Lung (tissue), 12 donors: ENCODE results near the gene BTBD16. TPM values are rescaled to one million over a fixed set of nuclear protein-coding genes. Genes with fewer than 3 reads are reported as not detected.

ENCODE experiments used
- ATAC-seq: fragments of 200-7000 bp; cut with Tn5 transposase; one replicate; pipeline ENCODE4 v1.9.1; 2020; ENCODE audit warnings: moderate number of reproducible peaks; ENCODE audit not compliant: insufficient read depth, low FRiP score
- DNase-seq, 3 donors: peaks; one replicate each; pipeline ENCODE4 v3.0.0-alpha.2; 2013 to 2017
- H3K27ac ChIP-seq, 2 donors: one replicate each; pipeline ENCODE4 v1.5.1; 2013; ENCODE audit warnings: mild to moderate bottlenecking in 2 of 2, moderate library complexity in 2 of 2, control low read depth in 1 of 2, inconsistent platforms in 1 of 2, low read depth in 1 of 2, low read length in 1 of 2
- H3K27me3 ChIP-seq, 3 donors: one replicate each; pipeline ENCODE4 v1.5.1; 2013; ENCODE audit warnings: low read length in 2 of 3; ENCODE audit not compliant: control insufficient read depth in 3 of 3, insufficient read depth in 3 of 3
- H3K36me3 ChIP-seq, 4 donors: one replicate each; pipeline ENCODE4 v1.5.1; 2013; ENCODE audit warnings: low read length in 4 of 4, mild to moderate bottlenecking in 1 of 4, moderate library complexity in 1 of 4; ENCODE audit not compliant: control insufficient read depth in 4 of 4, insufficient read depth in 4 of 4
- H3K4me1 ChIP-seq, 5 donors: one replicate each; pipeline ENCODE4 v1.5.1; 2013; ENCODE audit warnings: low read length in 5 of 5, mild to moderate bottlenecking in 2 of 5, moderate library complexity in 1 of 5; ENCODE audit not compliant: control insufficient read depth in 5 of 5, insufficient read depth in 5 of 5
- H3K4me3 ChIP-seq: one replicate; pipeline ENCODE4 v1.5.1; 2013; ENCODE audit warnings: mild to moderate bottlenecking, control low read depth, moderate library complexity
- H3K9ac ChIP-seq, 2 donors: one replicate each; pipeline ENCODE4 v1.5.1; 2013; ENCODE audit warnings: low read length in 2 of 2, control low read depth in 1 of 2; ENCODE audit not compliant: insufficient read depth in 1 of 2
- H3K9me3 ChIP-seq, 4 donors: one replicate each; pipeline ENCODE4 v1.5.1; 2013; ENCODE audit warnings: low read length in 3 of 4, mild to moderate bottlenecking in 1 of 4, moderate library complexity in 1 of 4; ENCODE audit not compliant: control insufficient read depth in 4 of 4, insufficient read depth in 3 of 4
- WGBS, 2 donors: extraction: QIAGEN DNeasy Blood & Tissue Kit; methylation state at CpG; one replicate each; pipeline ENCODE4 v1.1.7; 2013; 5-methylcytosine and 5-hydroxymethylcytosine counted together
- polyA plus RNA-seq, 2 donors: library from polyadenylated mRNA; stranded (reverse); fragments of 200-250 nt; gene quantifications; one replicate each; pipeline ENCODE4 v1.2.1, GENCODE V29; 2013
- total RNA-seq, 2 donors: library from RNA; depleted of rRNA in 1 of 2; stranded (reverse); fragments of >200 nt in 1 of 2; gene quantifications; one replicate each; pipeline ENCODE4 v1.2.1, GENCODE V29; 2014 to 2021
- TF ChIP-seq, protein P1 (sequence below): IDR thresholded peaks from 2 replicates; pipeline ENCODE4 v1.5.1; 2012; ENCODE audit warnings: mild to moderate bottlenecking; ENCODE audit errors: control extremely low read depth, extremely low read depth
- donor health status: control.
- donor health status: control.
- donor health status: Bipolar disorder and iron deficiency.
- donor health status: healthy.
- donor health status: DM: yes; HTN: yes; CAD: no.

Gene BTBD16
- total and polyA plus RNA-seq, 4 donors = 0.03 to 0.73 (median 0.67) TPM; not detected in 1

DNA sequence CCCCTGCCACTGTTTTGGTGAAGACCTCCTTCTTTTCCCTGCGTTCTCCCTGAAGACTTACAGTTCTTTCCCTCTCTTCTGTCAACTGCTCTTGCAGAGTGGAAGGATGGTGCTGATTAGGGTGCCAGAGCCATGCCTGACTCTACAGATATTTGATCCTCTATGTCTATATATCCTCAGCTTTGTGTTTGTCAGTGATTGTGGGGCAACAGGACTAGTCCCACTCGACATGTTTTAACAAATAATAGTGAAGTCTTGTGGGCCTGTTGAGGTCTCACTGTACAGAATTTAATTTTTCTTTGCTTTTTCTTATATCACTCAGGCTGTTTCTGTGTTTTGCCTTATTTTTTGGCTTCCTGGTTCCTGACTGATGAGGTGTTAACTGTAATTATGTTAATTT is 108.4 kb downstream of the BTBD16 start:
- no peak for ATAC-seq
- TF ChIP-seq, protein P1, sequence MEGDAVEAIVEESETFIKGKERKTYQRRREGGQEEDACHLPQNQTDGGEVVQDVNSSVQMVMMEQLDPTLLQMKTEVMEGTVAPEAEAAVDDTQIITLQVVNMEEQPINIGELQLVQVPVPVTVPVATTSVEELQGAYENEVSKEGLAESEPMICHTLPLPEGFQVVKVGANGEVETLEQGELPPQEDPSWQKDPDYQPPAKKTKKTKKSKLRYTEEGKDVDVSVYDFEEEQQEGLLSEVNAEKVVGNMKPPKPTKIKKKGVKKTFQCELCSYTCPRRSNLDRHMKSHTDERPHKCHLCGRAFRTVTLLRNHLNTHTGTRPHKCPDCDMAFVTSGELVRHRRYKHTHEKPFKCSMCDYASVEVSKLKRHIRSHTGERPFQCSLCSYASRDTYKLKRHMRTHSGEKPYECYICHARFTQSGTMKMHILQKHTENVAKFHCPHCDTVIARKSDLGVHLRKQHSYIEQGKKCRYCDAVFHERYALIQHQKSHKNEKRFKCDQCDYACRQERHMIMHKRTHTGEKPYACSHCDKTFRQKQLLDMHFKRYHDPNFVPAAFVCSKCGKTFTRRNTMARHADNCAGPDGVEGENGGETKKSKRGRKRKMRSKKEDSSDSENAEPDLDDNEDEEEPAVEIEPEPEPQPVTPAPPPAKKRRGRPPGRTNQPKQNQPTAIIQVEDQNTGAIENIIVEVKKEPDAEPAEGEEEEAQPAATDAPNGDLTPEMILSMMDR = no peak
- DNase-seq = no peak
- H3K9me3 ChIP-seq = no peaks in the 10 kb centered on the region
- no peak overlapping the region for H3K9ac ChIP-seq
- H3K27ac ChIP-seq = no peak overlapping the region
- H3K27me3 ChIP-seq = no peaks in the 10 kb centered on the region
- peaks cover 0 to 17% (median 0%) of the 10 kb centered on the region in 5 donors for H3K4me1 ChIP-seq
- 91 to 94% methylated on average over 2 of the region's 2 CpGs for WGBS, 2 donors
- H3K4me3 ChIP-seq = no peak overlapping the region
- no peaks in the 10 kb centered on the region for H3K36me3 ChIP-seq

DNA sequence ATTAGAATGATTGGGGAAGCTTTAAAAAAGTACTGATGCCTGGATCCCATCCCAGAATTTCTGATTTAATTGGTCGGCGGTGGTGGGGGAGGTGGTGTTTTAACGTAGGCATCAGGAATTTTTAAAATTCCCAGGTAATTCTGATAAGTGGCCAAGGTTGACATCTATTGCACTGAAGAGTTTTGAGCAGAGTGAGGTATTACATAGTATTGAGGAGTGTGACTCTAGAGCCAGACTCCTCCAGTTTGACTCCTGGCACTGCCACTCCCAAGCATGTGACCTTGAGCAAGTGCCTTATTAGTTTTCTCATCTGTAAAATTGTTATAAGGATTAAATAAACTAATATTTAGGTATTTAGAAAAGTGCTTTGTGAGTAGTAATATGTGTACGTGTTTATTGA is 109.6 kb downstream of the BTBD16 start:
- no peak for DNase-seq
- Histone ChIP-seq H3K27ac (no peak overlapping the region), H3K4me1 (peaks cover 0 to 17% (median 0%) of the 10 kb centered on the region in 5 donors), H3K4me3 (no peak overlapping the region), H3K9me3 (no peaks in the 10 kb centered on the region), H3K36me3 (no peaks in the 10 kb centered on the region), H3K27me3 (no peaks in the 10 kb centered on the region), H3K9ac (no peak overlapping the region)
- ATAC-seq = no peak
- WGBS, 2 donors = 76 to 91% methylated on average over 4 of the region's 4 CpGs
- TF ChIP-seq, protein P1 = no peak

DNA sequence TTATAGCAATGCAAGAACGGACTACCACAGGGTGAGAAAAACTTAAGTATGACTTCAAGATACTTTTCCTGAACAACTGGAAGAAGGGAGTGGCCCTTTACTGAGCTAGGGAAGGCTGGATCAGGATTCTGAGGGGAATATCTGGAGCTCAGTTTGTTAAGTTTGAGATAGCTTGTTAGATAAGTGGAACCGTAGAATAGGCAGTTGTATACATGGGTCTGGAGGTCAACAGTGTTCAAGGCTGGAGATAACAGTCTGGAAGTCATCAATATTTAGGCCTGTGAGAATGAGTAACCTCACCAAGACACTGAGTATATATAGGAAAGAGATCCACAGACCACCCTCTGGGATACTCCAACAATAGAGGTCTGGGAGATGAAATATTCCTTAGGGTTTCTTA is 110.6 kb downstream of the BTBD16 start:
- H3K9me3 ChIP-seq = no peaks in the 10 kb centered on the region
- WGBS, 2 donors = 86 to 88% methylated on average over 2 of the region's 2 CpGs
- no peak overlapping the region for H3K9ac ChIP-seq
- DNase-seq = no peak
- H3K27ac ChIP-seq = no peak overlapping the region
- TF ChIP-seq, protein P1 = no peak
- H3K36me3 ChIP-seq = no peaks in the 10 kb centered on the region
- peaks cover 0 to 17% (median 0%) of the 10 kb centered on the region in 5 donors for H3K4me1 ChIP-seq
- no peaks in the 10 kb centered on the region for H3K27me3 ChIP-seq
- no peak overlapping the region for H3K4me3 ChIP-seq
- no peak for ATAC-seq

DNA sequence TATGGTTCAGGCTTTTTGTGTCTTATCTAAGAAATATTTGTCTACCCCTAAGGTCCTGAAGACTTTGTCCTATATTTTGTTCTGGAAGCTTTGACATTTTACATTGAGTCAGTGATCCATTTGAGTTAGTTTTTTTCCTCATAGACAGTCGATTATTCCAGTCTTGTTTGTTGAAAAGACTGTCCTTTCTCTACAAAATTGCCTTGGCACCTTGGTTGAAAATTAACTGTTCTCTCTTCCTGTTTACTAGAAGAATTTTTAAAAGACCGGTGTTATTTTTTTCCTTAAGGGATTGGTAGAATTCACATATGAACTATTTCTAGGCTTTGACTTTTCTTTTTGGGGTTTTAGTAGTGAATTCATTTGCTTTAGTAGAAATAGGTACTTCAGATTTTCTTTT is 115.4 kb downstream of the BTBD16 start:
- TF ChIP-seq, protein P1 = no peak
- Histone ChIP-seq H3K4me3 (no peak overlapping the region), H3K9ac (no peak overlapping the region), H3K27ac (no peak overlapping the region), H3K4me1 (peaks cover 0 to 9% (median 0%) of the 10 kb centered on the region in 5 donors), H3K27me3 (no peaks in the 10 kb centered on the region), H3K36me3 (no peaks in the 10 kb centered on the region), H3K9me3 (no peaks in the 10 kb centered on the region)
- 45 to 67% methylated on average over 2 of the region's 2 CpGs for WGBS, 2 donors
- DNase-seq = no peak
- ATAC-seq = no peak
